ENCODE data around the gene ITGAV. TPM values are rescaled to one million over a fixed set of nuclear protein-coding genes. Genes with fewer than 3 reads are reported as not detected.

The ITGAV gene
- total RNA-seq, 2 donors from 2014 or later: 63.7 to 79.7 TPM

GRCh38 chr2:186558512-186559276 is 31.2 kb upstream of the ITGAV start:
- peaks cover 5% of the 10 kb centered on the region for H3K36me3 Mint-ChIP-seq (ENCODE audit: low read depth)
- H3K27ac Mint-ChIP-seq: no peak overlapping the region
- Histone ChIP-seq H3K4me1 (ENCODE audit: control insufficient read depth, insufficient read depth, low read length) (peaks cover 12% of the 10 kb centered on the region), H3K9me3 (ENCODE audit: control insufficient read depth, low read length) (peaks cover 20% of the 10 kb centered on the region), H3K27me3 (ENCODE audit: control insufficient read depth, insufficient read depth, low read length, poor library complexity, severe bottlenecking) (no peaks in the 10 kb centered on the region), H3K9ac (ENCODE audit: extremely low read depth, low read length, poor library complexity, severe bottlenecking) (no peak overlapping the region), H3K4me3 (ENCODE audit: low read length) (no peak overlapping the region), H3K36me3 (ENCODE audit: control insufficient read depth, insufficient read depth, low read length) (no peaks in the 10 kb centered on the region), H3K27ac (ENCODE audit: low read depth, low read length) (no peak overlapping the region)
- H3K4me1 Mint-ChIP-seq: peaks cover 35% of the 10 kb centered on the region
- 95 to 100% methylated on average over 1 to 2 of the region's 2 CpGs for WGBS, 2 experiments (ENCODE audit: insufficient coverage in 1 of 2, insufficient read length in 1 of 2)
- no peak overlapping the region for H3K4me3 Mint-ChIP-seq
- no peak for DNase-seq
- H3K27me3 Mint-ChIP-seq (ENCODE audit: insufficient read depth): no peaks in the 10 kb centered on the region
- peaks cover 11% of the 10 kb centered on the region for H3K9me3 Mint-ChIP-seq
- TF ChIP-seq, protein P1, sequence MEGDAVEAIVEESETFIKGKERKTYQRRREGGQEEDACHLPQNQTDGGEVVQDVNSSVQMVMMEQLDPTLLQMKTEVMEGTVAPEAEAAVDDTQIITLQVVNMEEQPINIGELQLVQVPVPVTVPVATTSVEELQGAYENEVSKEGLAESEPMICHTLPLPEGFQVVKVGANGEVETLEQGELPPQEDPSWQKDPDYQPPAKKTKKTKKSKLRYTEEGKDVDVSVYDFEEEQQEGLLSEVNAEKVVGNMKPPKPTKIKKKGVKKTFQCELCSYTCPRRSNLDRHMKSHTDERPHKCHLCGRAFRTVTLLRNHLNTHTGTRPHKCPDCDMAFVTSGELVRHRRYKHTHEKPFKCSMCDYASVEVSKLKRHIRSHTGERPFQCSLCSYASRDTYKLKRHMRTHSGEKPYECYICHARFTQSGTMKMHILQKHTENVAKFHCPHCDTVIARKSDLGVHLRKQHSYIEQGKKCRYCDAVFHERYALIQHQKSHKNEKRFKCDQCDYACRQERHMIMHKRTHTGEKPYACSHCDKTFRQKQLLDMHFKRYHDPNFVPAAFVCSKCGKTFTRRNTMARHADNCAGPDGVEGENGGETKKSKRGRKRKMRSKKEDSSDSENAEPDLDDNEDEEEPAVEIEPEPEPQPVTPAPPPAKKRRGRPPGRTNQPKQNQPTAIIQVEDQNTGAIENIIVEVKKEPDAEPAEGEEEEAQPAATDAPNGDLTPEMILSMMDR (conservative IDR thresholded peaks at IDR 0.05): no peak

DNA sequence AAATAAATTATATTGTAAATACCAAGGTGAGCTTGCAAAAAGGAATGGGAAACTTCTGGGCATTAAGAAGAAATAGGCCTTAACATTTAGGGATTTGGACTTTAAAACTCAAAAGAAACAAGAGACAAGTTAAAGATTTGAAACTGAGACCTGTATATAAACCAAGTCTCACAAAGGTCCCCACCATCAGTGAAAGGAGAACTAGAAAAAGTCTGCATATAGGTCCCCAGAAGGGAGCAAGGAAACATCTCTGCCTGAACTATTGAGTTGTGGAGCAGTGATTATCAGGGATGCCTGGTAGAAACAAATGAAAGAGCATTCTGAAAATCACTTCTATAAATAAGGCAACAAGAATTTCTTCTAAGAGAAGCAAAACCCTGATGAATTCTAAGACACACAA is 30.5 kb upstream of the ITGAV start:
- Mint-ChIP-seq H3K36me3 (ENCODE audit: low read depth) (peaks cover 5% of the 10 kb centered on the region), H3K4me3 (no peak overlapping the region), H3K27ac (no peak overlapping the region), H3K9me3 (peaks cover 14% of the 10 kb centered on the region), H3K27me3 (ENCODE audit: insufficient read depth) (no peaks in the 10 kb centered on the region), H3K4me1 (peaks cover 34% of the 10 kb centered on the region)
- H3K27ac ChIP-seq (ENCODE audit: low read depth, low read length): no peak overlapping the region
- H3K36me3 ChIP-seq (ENCODE audit: control insufficient read depth, insufficient read depth, low read length): no peaks in the 10 kb centered on the region
- TF ChIP-seq, protein P1 (conservative IDR thresholded peaks at IDR 0.05): no peak
- H3K4me3 ChIP-seq (ENCODE audit: low read length): no peak overlapping the region
- peaks cover 21% of the 10 kb centered on the region for H3K9me3 ChIP-seq (ENCODE audit: control insufficient read depth, low read length)
- DNase-seq: no peak
- peaks cover 11% of the 10 kb centered on the region for H3K4me1 ChIP-seq (ENCODE audit: control insufficient read depth, insufficient read depth, low read length)
- no peaks in the 10 kb centered on the region for H3K27me3 ChIP-seq (ENCODE audit: control insufficient read depth, insufficient read depth, low read length, poor library complexity, severe bottlenecking)
- no peak overlapping the region for H3K9ac ChIP-seq (ENCODE audit: extremely low read depth, low read length, poor library complexity, severe bottlenecking)

DNA sequence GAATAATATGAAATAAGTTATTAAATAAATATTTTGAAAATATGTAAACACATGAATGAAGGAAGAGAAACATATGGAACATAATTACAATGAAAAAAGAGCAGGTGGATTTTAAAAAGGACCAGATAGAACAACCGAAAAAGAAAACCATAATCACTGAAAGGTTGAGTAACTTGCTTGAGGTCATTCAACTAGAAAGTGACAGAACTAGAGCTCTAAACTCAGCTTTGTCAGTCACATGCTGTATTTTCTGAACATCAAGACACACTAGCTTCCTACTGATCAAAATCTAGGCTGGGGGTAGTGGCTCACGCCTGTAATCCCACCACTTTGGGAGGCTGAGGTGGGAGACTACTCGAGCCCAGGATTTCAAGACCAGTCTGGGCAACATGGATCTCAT is 30.0 kb upstream of the ITGAV start:
- no peaks in the 10 kb centered on the region for H3K27me3 ChIP-seq (ENCODE audit: control insufficient read depth, insufficient read depth, low read length, poor library complexity, severe bottlenecking)
- Mint-ChIP-seq H3K4me3 (no peak overlapping the region), H3K9me3 (peaks cover 14% of the 10 kb centered on the region), H3K27me3 (ENCODE audit: insufficient read depth) (no peaks in the 10 kb centered on the region), H3K36me3 (ENCODE audit: low read depth) (peaks cover 5% of the 10 kb centered on the region), H3K27ac (no peak overlapping the region), H3K4me1 (peaks cover 30% of the 10 kb centered on the region)
- TF ChIP-seq, protein P1 (conservative IDR thresholded peaks at IDR 0.05): no peak
- H3K4me1 ChIP-seq (ENCODE audit: control insufficient read depth, insufficient read depth, low read length): peaks cover 6% of the 10 kb centered on the region
- peaks cover 21% of the 10 kb centered on the region for H3K9me3 ChIP-seq (ENCODE audit: control insufficient read depth, low read length)
- H3K36me3 ChIP-seq (ENCODE audit: control insufficient read depth, insufficient read depth, low read length): no peaks in the 10 kb centered on the region
- DNase-seq: no peak
- H3K4me3 ChIP-seq (ENCODE audit: low read length): no peak overlapping the region
- no peak overlapping the region for H3K27ac ChIP-seq (ENCODE audit: low read depth, low read length)
- H3K9ac ChIP-seq (ENCODE audit: extremely low read depth, low read length, poor library complexity, severe bottlenecking): no peak overlapping the region
- 90 to 100% methylated on average over 1 to 3 of the region's 3 CpGs for WGBS, 2 experiments (ENCODE audit: insufficient coverage in 1 of 2, insufficient read length in 1 of 2)
